Endothelial cell of umbilical vein (primary cell): Measurements from ENCODE around the gene ACOT11. TPM values are rescaled to one million over a fixed set of nuclear protein-coding genes. Genes with fewer than 3 reads are reported as not detected.
"Not testable (repeated sequence)": the region's sequence is repeated elsewhere in the genome, so short reads cannot be mapped to it uniquely, and the experiment has no call there.

ENCODE experiments used
- BruUV-seq: library from RNA; stranded (reverse); fragments of 400-500 nt; replicated peaks from 2 replicates; lab custom pipeline; 2021; lab: Mats Ljungman, UMichigan
- CTCF ChIA-PET: fragments of 300-600, 350-600 bp; sonication (Branson Sonifier 250); formaldehyde crosslinking; loops from one replicate; lab custom pipeline; 2021; ENCODE audit warnings: antibody characterized with exemption, inconsistent platforms; lab: Charles Lee
- POLR2A ChIA-PET: fragments of 300-600, 350-600 bp; sonication (Branson Sonifier 250); formaldehyde crosslinking; loops from one replicate; lab custom pipeline; 2021; ENCODE audit warnings: antibody characterized with exemption, inconsistent platforms; lab: Charles Lee
- DNase-seq: peaks from one replicate; pipeline ENCODE4 v3.0.0-alpha.2; 2011; ENCODE audit warnings: low read depth, low spot score
- FAIRE-seq: peaks from 2 replicates; lab custom pipeline; 2011; peaks lifted over from hg19 to GRCh38; lab: Jason Lieb, UNC
- H2AFZ ChIP-seq: 2 replicates; pipeline ENCODE4 v1.6.0; 2012; ENCODE audit warnings: low read depth, low read length, control low read depth, inconsistent platforms
- H3K27ac ChIP-seq: 2 replicates; pipeline ENCODE4 v1.5.1; 2011; ENCODE audit warnings: low read depth, mild to moderate bottlenecking, control low read depth, low read length, moderate library complexity; ENCODE audit not compliant: insufficient read depth
- H3K27me3 ChIP-seq, 2 experiments: 2 replicates each; pipeline versions ENCODE4 v1.6.0 to v1.6.1; 2011; ENCODE audit warnings: low read length in 2 of 2, mixed read lengths in 1 of 2; ENCODE audit not compliant: control insufficient read depth in 2 of 2, insufficient read depth in 2 of 2
- H3K36me3 ChIP-seq, 2 experiments: 2 replicates in 1 of 2; 3 replicates in 1 of 2; pipeline ENCODE4 v1.5.1; 2011; ENCODE audit warnings: low read length in 2 of 2, mild to moderate bottlenecking in 1 of 2, moderate library complexity in 1 of 2; ENCODE audit not compliant: control insufficient read depth in 2 of 2, insufficient read depth in 2 of 2; ENCODE audit errors: extremely low read depth in 1 of 2
- H3K4me1 ChIP-seq: 3 replicates; pipeline ENCODE4 v1.5.1; 2011; ENCODE audit warnings: mild to moderate bottlenecking, low read length; ENCODE audit not compliant: control insufficient read depth, insufficient read depth; ENCODE audit errors: extremely low read depth
- H3K4me2 ChIP-seq: 2 replicates; pipeline ENCODE4 v1.6.1; 2011; ENCODE audit warnings: low read length, control low read depth, mixed read lengths; ENCODE audit not compliant: insufficient read depth
- H3K4me3 ChIP-seq, 3 experiments: fragments of 200-600 bp in 1 of 3; sonication (generic), shearing (Covaris generic) in 1 of 3; replicated peaks in 1 of 3; 2 replicates each; pipeline ENCODE4 v1.5.1; 2011 to 2016; ENCODE audit warnings: control low read depth in 3 of 3, low read length in 3 of 3, mild to moderate bottlenecking in 2 of 3, inconsistent platforms in 1 of 3, low read depth in 1 of 3, moderate library complexity in 1 of 3; ENCODE audit not compliant: insufficient read depth in 1 of 3
- H3K79me2 ChIP-seq: 2 replicates; pipeline ENCODE4 v1.6.0; 2012; ENCODE audit warnings: low read length, inconsistent platforms; ENCODE audit not compliant: control insufficient read depth, insufficient read depth
- H3K9ac ChIP-seq: replicated peaks from 2 replicates; pipeline ENCODE3; 2011; ENCODE audit warnings: low read length, control low read depth; ENCODE audit not compliant: insufficient read depth; ENCODE audit errors: extremely low read depth
- H3K9me1 ChIP-seq: replicated peaks from 3 replicates; pipeline ENCODE4 v1.6.0; 2011; ENCODE audit warnings: mild to moderate bottlenecking, low read length; ENCODE audit not compliant: control insufficient read depth, insufficient read depth; ENCODE audit errors: extremely low read depth
- H3K9me3 ChIP-seq: replicated peaks from 2 replicates; pipeline ENCODE4 v1.5.1; 2012; ENCODE audit warnings: low read length, inconsistent platforms; ENCODE audit not compliant: control insufficient read depth, insufficient read depth
- H4K20me1 ChIP-seq: replicated peaks from 2 replicates; pipeline ENCODE3; 2011; ENCODE audit warnings: mild to moderate bottlenecking, low read length; ENCODE audit not compliant: control insufficient read depth, insufficient read depth; ENCODE audit errors: extremely low read depth
- EZH2 ChIP-seq: IDR thresholded peaks from 2 replicates; pipeline ENCODE4 v1.6.1; 2012; ENCODE audit warnings: borderline replicate concordance, low read depth, mild to moderate bottlenecking, moderate library complexity, low read length, inconsistent platforms; ENCODE audit not compliant: severe bottlenecking
- GATA2 ChIP-seq: IDR thresholded peaks from 2 replicates; pipeline ENCODE4 v1.7.0; 2011; ENCODE audit warnings: low read depth, mild to moderate bottlenecking, moderate library complexity, mixed read lengths, low read length; ENCODE audit not compliant: insufficient read length, insufficient read depth
- POLR2A ChIP-seq: IDR thresholded peaks from 2 replicates; pipeline ENCODE4 v1.6.1; 2012; ENCODE audit warnings: low read depth, mild to moderate bottlenecking, control low read depth, low read length
- POLR2AphosphoS5 ChIP-seq: IDR thresholded peaks from 2 replicates; pipeline ENCODE4 v1.6.1; 2012; ENCODE audit warnings: low read depth, mild to moderate bottlenecking, control low read depth, low read length, moderate library complexity; ENCODE audit not compliant: insufficient read depth
- dilution Hi-C: fragments of 300-500 bp; cut with MboI; formaldehyde crosslinking; loops from one replicate; pipeline ENCODE4 v1.15.0; 2019; ENCODE audit warnings: low sequenced_read_pairs; ENCODE audit not compliant: extremely low pct_ligation_motif_present
- intact Hi-C: fragments of 100-400 bp; cut with micrococcal nuclease; formaldehyde crosslinking; loops from one replicate; pipeline ENCODE4 v1.10.0; 2022
- polyA plus RNA-seq, 4 experiments: library from polyadenylated mRNA; depleted of rRNA in 3 of 4; stranded (reverse) in 3 of 4; unstranded in 1 of 4; fragments of >200 nt; gene quantifications; 2 replicates each; pipeline versions ENCODE4 v1.2.1 to v1.2.3, GENCODE V29; 2011 to 2012; ENCODE audit warnings: missing spikeins in 1 of 4
- total RNA-seq: library from RNA; stranded (reverse); gene quantifications from 2 replicates; pipeline ENCODE4 v1.2.3, GENCODE V29; 2021
- TF ChIP-seq, protein P1 (sequence below), 2 donors: IDR thresholded peaks; 1 replicate in 1 of 2; 2 replicates in 1 of 2; pipeline ENCODE4 v1.5.1; 2011; ENCODE audit warnings: low read length in 2 of 2, mild to moderate bottlenecking in 2 of 2, moderate library complexity in 2 of 2, control low read depth in 1 of 2, inconsistent platforms in 1 of 2, low read depth in 1 of 2; ENCODE audit not compliant: insufficient read depth in 1 of 2; ENCODE audit errors: extremely low read depth in 1 of 2

ACOT11 gene
- total and polyA plus RNA-seq, 2 donors (not counting 3 experiments of a cell fraction or from before 2014, with no cell fraction given): 4.5 to 5.4 TPM

GRCh38 chr1:54510715-54511270 lies 37.2 kb upstream of the ACOT11 start:
- no peak overlapping the region for H3K4me2 ChIP-seq
- H4K20me1 ChIP-seq: no peaks in the 10 kb centered on the region
- intact Hi-C loops (no loop called here), dilution Hi-C loops (no loop called here)
- H3K4me3 ChIP-seq: no peak overlapping the region
- no peaks in the 10 kb centered on the region for H3K9me1 ChIP-seq
- BruUV-seq: no TSS peak
- no peak for FAIRE-seq
- CTCF ChIA-PET: interaction anchor here (1.3 to 1.8 kb wide), 2 partner anchors 12 to 20 kb away, joined by 4 to 5 read pairs; no protein-coding TSS in a partner anchor
- no peaks in the 10 kb centered on the region for H3K9me3 ChIP-seq
- no peak for DNase-seq
- H3K79me2 ChIP-seq: no peaks in the 10 kb centered on the region
- H2AFZ ChIP-seq: no peak overlapping the region
- TF ChIP-seq POLR2A: no peak
- no peak for TF ChIP-seq GATA2
- TF ChIP-seq EZH2: no peak
- TF ChIP-seq POLR2AphosphoS5: no peak
- TF ChIP-seq, protein P1, sequence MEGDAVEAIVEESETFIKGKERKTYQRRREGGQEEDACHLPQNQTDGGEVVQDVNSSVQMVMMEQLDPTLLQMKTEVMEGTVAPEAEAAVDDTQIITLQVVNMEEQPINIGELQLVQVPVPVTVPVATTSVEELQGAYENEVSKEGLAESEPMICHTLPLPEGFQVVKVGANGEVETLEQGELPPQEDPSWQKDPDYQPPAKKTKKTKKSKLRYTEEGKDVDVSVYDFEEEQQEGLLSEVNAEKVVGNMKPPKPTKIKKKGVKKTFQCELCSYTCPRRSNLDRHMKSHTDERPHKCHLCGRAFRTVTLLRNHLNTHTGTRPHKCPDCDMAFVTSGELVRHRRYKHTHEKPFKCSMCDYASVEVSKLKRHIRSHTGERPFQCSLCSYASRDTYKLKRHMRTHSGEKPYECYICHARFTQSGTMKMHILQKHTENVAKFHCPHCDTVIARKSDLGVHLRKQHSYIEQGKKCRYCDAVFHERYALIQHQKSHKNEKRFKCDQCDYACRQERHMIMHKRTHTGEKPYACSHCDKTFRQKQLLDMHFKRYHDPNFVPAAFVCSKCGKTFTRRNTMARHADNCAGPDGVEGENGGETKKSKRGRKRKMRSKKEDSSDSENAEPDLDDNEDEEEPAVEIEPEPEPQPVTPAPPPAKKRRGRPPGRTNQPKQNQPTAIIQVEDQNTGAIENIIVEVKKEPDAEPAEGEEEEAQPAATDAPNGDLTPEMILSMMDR (IDR thresholded peaks at IDR 0.05; ENCODE audit: extremely low read depth in 1 of 2, insufficient read depth in 1 of 2, low read depth in 1 of 2, low read length in 2 of 2): no peak
- no peak overlapping the region for H3K27ac ChIP-seq
- H3K4me1 ChIP-seq: no peaks in the 10 kb centered on the region
- H3K27me3 ChIP-seq: no peaks in the 10 kb centered on the region
- H3K9ac ChIP-seq: no peak overlapping the region
- no peaks in the 10 kb centered on the region for H3K36me3 ChIP-seq
- POLR2A ChIA-PET: no interaction called here

GRCh38 chr1:54513921-54514580 lies 34.0 kb upstream of the ACOT11 start:
- H3K36me3 ChIP-seq, H4K20me1 ChIP-seq, H3K27me3 ChIP-seq, H3K27ac ChIP-seq, dilution Hi-C loops, DNase-seq, H3K79me2 ChIP-seq, H3K4me1 ChIP-seq, H3K9me3 ChIP-seq, H3K4me3 ChIP-seq, POLR2A ChIA-PET, H3K9ac ChIP-seq, BruUV-seq, H3K4me2 ChIP-seq, H3K9me1 ChIP-seq, H2AFZ ChIP-seq, FAIRE-seq, intact Hi-C loops: not testable (repeated sequence)
- CTCF ChIA-PET: interaction anchor here (1.2 kb wide), 1 partner anchor 9 kb away, joined by 4 read pairs; no protein-coding TSS in a partner anchor
